ENCODE results near the gene ZNHIT1. TPM values are rescaled to one million over a fixed set of nuclear protein-coding genes. Genes with fewer than 3 reads are reported as not detected.

Gene ZNHIT1
- polyA plus RNA-seq, 1 of the 3 experiments (the other 2 are of a cell fraction) = 101 TPM

DNA sequence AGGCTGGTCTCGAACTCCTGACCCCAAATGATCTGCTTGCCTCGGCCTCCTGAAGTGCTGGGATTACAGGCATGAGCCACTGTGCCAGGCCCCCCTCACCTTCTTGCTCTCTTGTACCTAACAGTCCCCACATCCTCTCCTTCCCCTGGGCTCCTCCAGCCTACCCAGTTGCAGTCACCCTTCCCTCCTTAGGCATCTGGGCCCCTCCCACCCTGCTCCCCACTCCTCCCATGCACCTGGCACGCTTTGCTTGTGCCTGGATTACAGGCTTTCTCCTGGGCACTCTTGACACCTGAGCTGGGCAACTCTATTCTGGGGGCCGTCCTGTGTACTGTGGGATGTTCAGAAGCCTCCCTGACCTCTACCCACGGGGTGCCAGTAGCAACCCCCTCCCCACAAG lies 16.7 kb downstream of the ZNHIT1 start:
- DNase-seq = peak; percentile 41
- POLR2A ChIA-PET = interaction anchor here (0.6 to 3.4 kb wide), 5 partner anchors 9 to 1033 kb away, joined by 3 to 15 read pairs (median 3); partner anchors contain the start of gene ZNHIT1

DNA sequence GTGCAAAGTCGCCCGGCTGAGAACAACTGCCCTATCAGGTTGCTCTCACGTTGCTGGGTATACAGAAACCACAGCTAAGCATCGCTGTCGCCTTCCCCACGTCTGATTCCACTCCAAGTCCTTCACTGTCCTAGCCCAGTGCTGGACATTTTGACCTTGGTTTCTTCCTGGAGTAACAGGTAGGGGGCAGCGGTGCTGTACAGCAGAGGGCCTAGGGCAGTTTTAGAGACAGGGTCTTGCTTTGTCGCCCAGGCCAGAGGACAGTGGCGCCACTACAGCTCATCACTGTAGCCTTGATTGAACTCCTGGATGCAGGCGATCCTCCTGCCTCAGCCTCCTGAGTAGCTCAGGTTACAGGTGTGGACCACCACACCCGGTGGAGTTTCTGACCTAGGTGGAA lies 17.1 kb downstream of the ZNHIT1 start:
- Histone ChIP-seq H4K20me1 (ENCODE audit: insufficient read depth) (no peaks in the 10 kb centered on the region), H3F3A (replicated peaks; ENCODE audit: insufficient read depth) (peaks cover 6% of the 10 kb centered on the region), H3K9ac (no peak overlapping the region), H3K4me3 (ENCODE audit: low read depth in 2 of 2, low read length in 1 of 2) (no peak overlapping the region), H3K36me3 (replicated peaks in 1 of 2; ENCODE audit: control insufficient read depth in 1 of 2, insufficient read depth in 2 of 2, low read length in 1 of 2) (peaks cover 7 to 39% of the 10 kb centered on the region in 2 experiments), H3K9me3 (no peaks in the 10 kb centered on the region), H3K9me2 (no peaks in the 10 kb centered on the region), H3K4me1 (ENCODE audit: control insufficient read depth in 1 of 2, insufficient read depth in 2 of 2, low read depth in 1 of 2, low read length in 1 of 2) (peaks cover 0 to 5% of the 10 kb centered on the region in 2 experiments; a peak in 1 of 4 replicates), H3K79me2 (ENCODE audit: insufficient read depth) (no peaks in the 10 kb centered on the region), H3K27ac (ENCODE audit: low read depth in 2 of 2, low read length in 1 of 2) (no peak overlapping the region), H3K4me2 (no peak overlapping the region), H3K27me3 (ENCODE audit: insufficient read depth) (no peaks in the 10 kb centered on the region), H2AFZ (ENCODE audit: low read depth) (no peak overlapping the region)
- CTCF ChIA-PET = interaction anchor here (0.6 to 4.7 kb wide), 15 partner anchors 9 to 307 kb away, joined by 3 to 30 read pairs (median 4); partner anchors contain the start of genes PLOD3 and ZNHIT1
- DNase-seq = peak; percentile 71
- no peak; the same call in 1 of the 2 replicates for TF ChIP-seq POLR2AphosphoS5 (IDR thresholded peaks at IDR 0.05; ENCODE audit: low read depth, low read length)
- TF ChIP-seq, protein P1, sequence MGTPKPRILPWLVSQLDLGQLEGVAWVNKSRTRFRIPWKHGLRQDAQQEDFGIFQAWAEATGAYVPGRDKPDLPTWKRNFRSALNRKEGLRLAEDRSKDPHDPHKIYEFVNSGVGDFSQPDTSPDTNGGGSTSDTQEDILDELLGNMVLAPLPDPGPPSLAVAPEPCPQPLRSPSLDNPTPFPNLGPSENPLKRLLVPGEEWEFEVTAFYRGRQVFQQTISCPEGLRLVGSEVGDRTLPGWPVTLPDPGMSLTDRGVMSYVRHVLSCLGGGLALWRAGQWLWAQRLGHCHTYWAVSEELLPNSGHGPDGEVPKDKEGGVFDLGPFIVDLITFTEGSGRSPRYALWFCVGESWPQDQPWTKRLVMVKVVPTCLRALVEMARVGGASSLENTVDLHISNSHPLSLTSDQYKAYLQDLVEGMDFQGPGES (IDR thresholded peaks at IDR 0.05; ENCODE audit: low read depth, low read length) = no peak
- peak; percentile 42 for TF ChIP-seq RAD21 (IDR thresholded peaks at IDR 0.05; ENCODE audit: low read length)
- TF ChIP-seq YY1 (IDR thresholded peaks at IDR 0.05; ENCODE audit: low read depth) = no peak
- no peak for TF ChIP-seq NFIC (IDR thresholded peaks at IDR 0.05; ENCODE audit: borderline replicate concordance)
- TF ChIP-seq FOSL2 (IDR thresholded peaks at IDR 0.05; ENCODE audit: borderline replicate concordance, low read depth) = no peak
- TF ChIP-seq SIN3A (IDR thresholded peaks at IDR 0.05; ENCODE audit: borderline replicate concordance, low read depth, low read length) = no peak
- TF ChIP-seq EP300 (IDR thresholded peaks at IDR 0.05; ENCODE audit: borderline replicate concordance in 1 of 2, low read depth in 1 of 2, low read length in 1 of 2) = no peak
- TF ChIP-seq FOXJ3 (CRISPR knock-in tag; IDR thresholded peaks at IDR 0.05) = no peak
- TF ChIP-seq, protein P2, sequence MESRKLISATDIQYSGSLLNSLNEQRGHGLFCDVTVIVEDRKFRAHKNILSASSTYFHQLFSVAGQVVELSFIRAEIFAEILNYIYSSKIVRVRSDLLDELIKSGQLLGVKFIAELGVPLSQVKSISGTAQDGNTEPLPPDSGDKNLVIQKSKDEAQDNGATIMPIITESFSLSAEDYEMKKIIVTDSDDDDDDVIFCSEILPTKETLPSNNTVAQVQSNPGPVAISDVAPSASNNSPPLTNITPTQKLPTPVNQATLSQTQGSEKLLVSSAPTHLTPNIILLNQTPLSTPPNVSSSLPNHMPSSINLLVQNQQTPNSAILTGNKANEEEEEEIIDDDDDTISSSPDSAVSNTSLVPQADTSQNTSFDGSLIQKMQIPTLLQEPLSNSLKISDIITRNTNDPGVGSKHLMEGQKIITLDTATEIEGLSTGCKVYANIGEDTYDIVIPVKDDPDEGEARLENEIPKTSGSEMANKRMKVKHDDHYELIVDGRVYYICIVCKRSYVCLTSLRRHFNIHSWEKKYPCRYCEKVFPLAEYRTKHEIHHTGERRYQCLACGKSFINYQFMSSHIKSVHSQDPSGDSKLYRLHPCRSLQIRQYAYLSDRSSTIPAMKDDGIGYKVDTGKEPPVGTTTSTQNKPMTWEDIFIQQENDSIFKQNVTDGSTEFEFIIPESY (IDR thresholded peaks at IDR 0.05; ENCODE audit: borderline replicate concordance, low read depth) = no peak
- TF ChIP-seq RFX5 (IDR thresholded peaks at IDR 0.05; ENCODE audit: low read length) = no peak
- TF ChIP-seq, protein P3, sequence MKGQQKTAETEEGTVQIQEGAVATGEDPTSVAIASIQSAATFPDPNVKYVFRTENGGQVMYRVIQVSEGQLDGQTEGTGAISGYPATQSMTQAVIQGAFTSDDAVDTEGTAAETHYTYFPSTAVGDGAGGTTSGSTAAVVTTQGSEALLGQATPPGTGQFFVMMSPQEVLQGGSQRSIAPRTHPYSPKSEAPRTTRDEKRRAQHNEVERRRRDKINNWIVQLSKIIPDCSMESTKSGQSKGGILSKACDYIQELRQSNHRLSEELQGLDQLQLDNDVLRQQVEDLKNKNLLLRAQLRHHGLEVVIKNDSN (IDR thresholded peaks at IDR 0.05; ENCODE audit: borderline replicate concordance, low read depth) = no peak
- no peak for TF ChIP-seq JUND (IDR thresholded peaks at IDR 0.05)
- TF ChIP-seq, protein P4, sequence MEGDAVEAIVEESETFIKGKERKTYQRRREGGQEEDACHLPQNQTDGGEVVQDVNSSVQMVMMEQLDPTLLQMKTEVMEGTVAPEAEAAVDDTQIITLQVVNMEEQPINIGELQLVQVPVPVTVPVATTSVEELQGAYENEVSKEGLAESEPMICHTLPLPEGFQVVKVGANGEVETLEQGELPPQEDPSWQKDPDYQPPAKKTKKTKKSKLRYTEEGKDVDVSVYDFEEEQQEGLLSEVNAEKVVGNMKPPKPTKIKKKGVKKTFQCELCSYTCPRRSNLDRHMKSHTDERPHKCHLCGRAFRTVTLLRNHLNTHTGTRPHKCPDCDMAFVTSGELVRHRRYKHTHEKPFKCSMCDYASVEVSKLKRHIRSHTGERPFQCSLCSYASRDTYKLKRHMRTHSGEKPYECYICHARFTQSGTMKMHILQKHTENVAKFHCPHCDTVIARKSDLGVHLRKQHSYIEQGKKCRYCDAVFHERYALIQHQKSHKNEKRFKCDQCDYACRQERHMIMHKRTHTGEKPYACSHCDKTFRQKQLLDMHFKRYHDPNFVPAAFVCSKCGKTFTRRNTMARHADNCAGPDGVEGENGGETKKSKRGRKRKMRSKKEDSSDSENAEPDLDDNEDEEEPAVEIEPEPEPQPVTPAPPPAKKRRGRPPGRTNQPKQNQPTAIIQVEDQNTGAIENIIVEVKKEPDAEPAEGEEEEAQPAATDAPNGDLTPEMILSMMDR (IDR thresholded peaks at IDR 0.05) = peak; percentile 61
- TF ChIP-seq, protein P5, sequence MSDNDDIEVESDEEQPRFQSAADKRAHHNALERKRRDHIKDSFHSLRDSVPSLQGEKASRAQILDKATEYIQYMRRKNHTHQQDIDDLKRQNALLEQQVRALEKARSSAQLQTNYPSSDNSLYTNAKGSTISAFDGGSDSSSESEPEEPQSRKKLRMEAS (IDR thresholded peaks at IDR 0.05; ENCODE audit: low read depth) = no peak
- no peak for TF ChIP-seq FOXM1 (IDR thresholded peaks at IDR 0.05; ENCODE audit: low read depth)
- TF ChIP-seq MXI1 (IDR thresholded peaks at IDR 0.05; ENCODE audit: low read depth, low read length) = no peak
- POLR2A ChIA-PET = interaction anchor here (0.7 to 3.4 kb wide), 4 partner anchors 9 to 17 kb away, joined by 3 to 15 read pairs (median 4); partner anchors contain the start of gene ZNHIT1
- 87% methylated on average over 11 of the region's 11 CpGs for WGBS (ENCODE audit: low lambda C conversion rate)

More for the DNA sequence above, 16.7 kb downstream of the ZNHIT1 start:
- Histone ChIP-seq H3K79me2 (ENCODE audit: insufficient read depth) (no peaks in the 10 kb centered on the region), H2AFZ (ENCODE audit: low read depth) (no peak overlapping the region), H3F3A (replicated peaks; ENCODE audit: insufficient read depth) (peaks cover 6% of the 10 kb centered on the region), H3K9ac (no peak overlapping the region), H3K27me3 (ENCODE audit: insufficient read depth) (no peaks in the 10 kb centered on the region), H3K4me2 (no peak overlapping the region), H3K36me3 (replicated peaks in 1 of 2; ENCODE audit: control insufficient read depth in 1 of 2, insufficient read depth in 2 of 2, low read length in 1 of 2) (peaks cover 7 to 36% of the 10 kb centered on the region in 2 experiments), H3K27ac (ENCODE audit: low read depth in 2 of 2, low read length in 1 of 2) (no peak overlapping the region), H3K4me3 (ENCODE audit: low read depth in 2 of 2, low read length in 1 of 2) (no peak overlapping the region), H3K4me1 (ENCODE audit: control insufficient read depth in 1 of 2, insufficient read depth in 2 of 2, low read depth in 1 of 2, low read length in 1 of 2) (peaks cover 0 to 5% of the 10 kb centered on the region in 2 experiments; a peak in 1 of 4 replicates), H3K9me3 (no peaks in the 10 kb centered on the region), H4K20me1 (ENCODE audit: insufficient read depth) (no peaks in the 10 kb centered on the region), H3K9me2 (no peaks in the 10 kb centered on the region)
- 94% methylated on average over 5 of the region's 5 CpGs for WGBS (ENCODE audit: low lambda C conversion rate)
- no peak for TF ChIP-seq POLR2AphosphoS5 (IDR thresholded peaks at IDR 0.05; ENCODE audit: low read depth, low read length)
- CTCF ChIA-PET = interaction anchor here (0.6 to 4.7 kb wide), 15 partner anchors 9 to 308 kb away, joined by 3 to 30 read pairs (median 4); partner anchors contain the start of genes PLOD3 and ZNHIT1
